NT2/D1 (cell line): ENCODE data around the gene BPIFB2.

ENCODE experiments used
- SUZ12 ChIP-seq: IDR thresholded peaks from 2 replicates; pipeline ENCODE4 v1.6.1; 2011; ENCODE audit not compliant: insufficient read length, insufficient read depth; ENCODE audit errors: extremely low read depth
- YY1 ChIP-seq: IDR thresholded peaks from 2 replicates; pipeline ENCODE4 v1.6.1; 2011; ENCODE audit not compliant: insufficient read length, insufficient read depth

DNA sequence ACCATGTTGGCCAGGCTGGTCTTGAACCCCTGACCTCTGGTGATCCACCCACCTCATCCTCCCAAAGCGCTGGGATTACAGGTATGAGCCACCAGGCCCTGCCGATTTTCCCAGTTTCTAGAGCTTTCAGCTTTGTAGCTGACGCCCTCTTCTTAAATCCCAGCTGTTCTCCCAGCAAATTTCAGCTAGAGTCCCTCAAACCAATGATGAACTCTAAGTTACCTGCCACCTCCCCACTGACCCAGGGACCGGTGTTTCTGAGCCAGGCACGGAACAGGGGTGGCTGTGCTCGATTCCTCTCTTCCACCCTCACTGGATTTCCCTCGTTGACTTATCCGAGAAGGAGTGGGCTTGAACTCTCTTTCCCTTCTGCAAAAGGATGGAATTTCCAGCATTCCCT lies 42.4 kb upstream of the BPIFB2 start:
- TF ChIP-seq YY1: no peak
- TF ChIP-seq SUZ12: no peak
